Stimulated activated naive CD8-positive, alpha-beta T cell treated with anti-CD3 and anti-CD28 coated beads, Interleukin-15, Interleukin-2, amounts not matched to agents 100 ng/mL and 50 ng/mL, for 24 hours (primary cell): ENCODE results near the gene RAB15.

Experiments
- H3K27ac Mint-ChIP-seq: one replicate; pipeline ENCODE4 v1.8.0; 2021; ENCODE audit warnings: mild to moderate bottlenecking, mixed read lengths
- H3K27me3 Mint-ChIP-seq: one replicate; pipeline ENCODE4 v1.8.0; 2021; ENCODE audit warnings: mixed read lengths
- H3K36me3 Mint-ChIP-seq: one replicate; pipeline ENCODE4 v1.8.0; 2021; ENCODE audit warnings: low read depth, mixed read lengths
- H3K4me1 Mint-ChIP-seq: one replicate; pipeline ENCODE4 v1.8.0; 2021; ENCODE audit warnings: low read depth, mixed read lengths
- H3K4me3 Mint-ChIP-seq: one replicate; pipeline ENCODE4 v1.8.0; 2021; ENCODE audit warnings: mild to moderate bottlenecking, mixed read lengths
- H3K9me3 Mint-ChIP-seq: one replicate; pipeline ENCODE4 v1.8.0; 2021; ENCODE audit warnings: mixed read lengths

The RAB15 gene

GRCh38 chr14:64971491-64971942, 619 bp downstream of the RAB15 start:
- Mint-ChIP-seq H3K9me3 (no peaks in the 10 kb centered on the region), H3K4me3 (peak overlapping the region; percentile 66), H3K4me1 (peaks cover 9% of the 10 kb centered on the region), H3K27ac (no peak overlapping the region), H3K27me3 (no peaks in the 10 kb centered on the region), H3K36me3 (no peaks in the 10 kb centered on the region)

DNA sequence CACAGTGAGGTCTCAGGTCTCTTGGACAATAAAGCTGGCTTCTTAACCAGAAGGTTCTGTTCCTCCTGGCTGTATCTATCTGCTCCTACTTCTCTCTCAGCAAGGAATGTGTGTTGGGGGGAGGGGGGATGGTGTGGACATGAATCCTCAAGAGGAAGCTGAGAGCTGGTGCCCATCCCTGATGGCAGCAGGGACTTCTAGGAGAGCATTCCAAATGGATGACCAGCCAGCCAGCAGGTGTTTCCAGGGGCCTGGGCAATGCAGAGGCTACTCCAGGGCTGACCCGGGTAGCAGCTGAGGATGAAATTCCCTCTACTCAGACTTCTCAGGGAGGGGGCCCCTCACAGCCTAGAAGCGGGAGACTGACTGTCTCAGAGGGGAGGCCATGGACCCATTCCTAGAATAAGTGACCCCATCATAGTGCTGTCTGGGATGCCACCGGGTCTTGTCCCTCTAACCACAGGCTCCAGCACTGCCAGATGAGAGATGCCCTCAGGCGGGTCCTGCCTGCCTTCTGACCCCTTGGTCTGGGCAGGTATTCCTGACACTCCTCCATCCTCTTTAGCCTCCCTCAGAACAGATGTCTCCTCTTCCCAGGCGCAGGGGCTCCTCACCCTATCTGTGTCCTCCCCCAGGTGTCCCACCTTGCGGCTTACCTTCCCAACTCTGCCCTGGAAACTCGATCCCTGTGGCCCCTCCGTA, 1.2 kb downstream of the RAB15 start:
- H3K4me1 Mint-ChIP-seq, result peaks cover 9% of the 10 kb centered on the region
- no peaks in the 10 kb centered on the region for H3K9me3 Mint-ChIP-seq
- H3K27me3 Mint-ChIP-seq, result no peaks in the 10 kb centered on the region
- no peaks in the 10 kb centered on the region for H3K36me3 Mint-ChIP-seq
- peak overlapping the region; percentile 66 for H3K4me3 Mint-ChIP-seq
- no peak overlapping the region for H3K27ac Mint-ChIP-seq

DNA sequence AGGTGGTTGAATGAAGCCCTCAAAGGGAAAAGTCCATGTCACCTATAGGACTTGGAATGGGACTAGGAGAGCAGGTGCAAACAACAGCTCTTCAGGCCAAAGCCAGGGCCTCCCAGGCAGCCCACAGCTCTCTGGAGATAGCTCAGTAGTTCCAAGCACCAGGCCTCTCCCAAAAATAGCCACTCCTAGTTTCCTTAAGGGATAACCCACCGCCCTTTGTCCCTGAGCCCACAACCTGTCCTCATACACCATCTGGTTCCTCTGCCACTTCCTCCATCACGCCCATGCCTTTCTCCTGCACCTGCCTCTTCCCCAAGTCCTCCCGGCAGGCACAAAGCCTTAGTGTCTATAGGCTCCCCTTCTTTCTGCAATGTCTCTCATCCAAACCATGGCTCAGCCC, 2.1 kb downstream of the RAB15 start:
- Mint-ChIP-seq H3K27me3 (no peaks in the 10 kb centered on the region), H3K4me1 (peaks cover 9% of the 10 kb centered on the region), H3K27ac (no peak overlapping the region), H3K36me3 (no peaks in the 10 kb centered on the region), H3K4me3 (no peak overlapping the region), H3K9me3 (no peaks in the 10 kb centered on the region)

- Mint-ChIP-seq H3K9me3 (no peaks in the 10 kb centered on the region), H3K27me3 (no peaks in the 10 kb centered on the region), H3K4me1 (peaks cover 9% of the 10 kb centered on the region), H3K4me3 (no peak overlapping the region), H3K36me3 (no peaks in the 10 kb centered on the region), H3K27ac (no peak overlapping the region)
Measured at GRCh38 chr14:64968651-64969050, 3.5 kb downstream of the RAB15 start.

DNA sequence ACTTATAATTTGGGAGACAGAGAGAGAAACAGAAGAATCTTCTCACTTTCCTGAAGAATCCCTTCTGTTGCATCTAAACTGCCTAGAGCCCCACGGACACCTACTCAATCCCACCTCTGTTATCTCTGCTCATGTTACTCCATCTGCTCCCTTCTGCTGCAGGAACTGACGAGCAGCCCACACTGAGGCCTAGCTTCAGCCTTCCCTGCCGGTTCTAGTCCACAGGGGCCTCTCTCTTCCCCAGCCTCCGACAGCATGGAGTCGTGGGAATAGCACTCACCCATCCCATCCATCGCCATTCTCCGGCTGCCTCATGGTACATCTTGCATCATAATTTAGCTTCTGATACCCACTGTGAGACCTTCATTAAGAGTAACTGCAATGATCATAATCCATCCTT, 4.0 kb downstream of the RAB15 start:
- H3K27ac Mint-ChIP-seq, result no peak overlapping the region
- no peaks in the 10 kb centered on the region for H3K36me3 Mint-ChIP-seq
- H3K27me3 Mint-ChIP-seq, result no peaks in the 10 kb centered on the region
- H3K4me1 Mint-ChIP-seq, result peaks cover 9% of the 10 kb centered on the region
- no peak overlapping the region for H3K4me3 Mint-ChIP-seq
- no peaks in the 10 kb centered on the region for H3K9me3 Mint-ChIP-seq

GRCh38 chr14:64966976-64967375, 5.2 kb downstream of the RAB15 start:
- no peaks in the 10 kb centered on the region for H3K9me3 Mint-ChIP-seq
- peaks cover 3% of the 10 kb centered on the region for H3K4me1 Mint-ChIP-seq
- no peaks in the 10 kb centered on the region for H3K36me3 Mint-ChIP-seq
- no peak overlapping the region for H3K27ac Mint-ChIP-seq
- no peak overlapping the region for H3K4me3 Mint-ChIP-seq
- no peaks in the 10 kb centered on the region for H3K27me3 Mint-ChIP-seq

- Mint-ChIP-seq H3K27me3 (no peaks in the 10 kb centered on the region), H3K4me3 (no peak overlapping the region), H3K36me3 (no peaks in the 10 kb centered on the region), H3K9me3 (no peaks in the 10 kb centered on the region), H3K4me1 (no peaks in the 10 kb centered on the region), H3K27ac (no peak overlapping the region)
Measured at GRCh38 chr14:64965356-64966000, 6.7 kb downstream of the RAB15 start.

GRCh38 chr14:64963611-64964010, 8.5 kb downstream of the RAB15 start:
- H3K27me3 Mint-ChIP-seq, result no peaks in the 10 kb centered on the region

GRCh38 chr14:64960762-64961276, 11.3 kb downstream of the RAB15 start:
- Mint-ChIP-seq H3K9me3 (no peaks in the 10 kb centered on the region), H3K27ac (no peak overlapping the region), H3K4me1 (no peaks in the 10 kb centered on the region), H3K36me3 (no peaks in the 10 kb centered on the region), H3K4me3 (no peak overlapping the region), H3K27me3 (no peaks in the 10 kb centered on the region)

More at GRCh38 chr14:64963611-64964010, 8.5 kb downstream of the RAB15 start:
- H3K36me3 Mint-ChIP-seq, result no peaks in the 10 kb centered on the region
- H3K4me1 Mint-ChIP-seq, result no peaks in the 10 kb centered on the region
- no peaks in the 10 kb centered on the region for H3K9me3 Mint-ChIP-seq
- H3K27ac Mint-ChIP-seq, result no peak overlapping the region
- H3K4me3 Mint-ChIP-seq, result no peak overlapping the region

DNA sequence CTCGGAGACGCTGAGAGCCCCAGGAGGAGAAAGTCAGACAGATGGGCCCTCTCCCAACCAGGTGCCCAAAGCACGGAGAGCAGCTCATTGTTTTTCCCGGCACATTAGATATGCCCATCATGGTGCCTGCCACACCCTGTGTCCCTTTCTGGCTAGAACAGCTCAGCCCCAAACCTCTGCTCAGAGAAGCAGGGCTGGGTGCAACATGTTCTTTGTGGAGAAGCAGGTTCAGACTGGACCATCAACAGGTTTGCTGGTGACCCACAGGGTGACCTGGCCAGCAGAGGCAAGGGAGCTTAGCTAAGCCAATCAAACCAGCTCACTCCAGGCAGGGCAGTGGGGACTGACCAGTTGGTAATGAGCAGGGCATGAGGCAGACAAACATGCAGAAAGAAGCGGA, 13.4 kb downstream of the RAB15 start:
- peaks cover 7% of the 10 kb centered on the region for H3K36me3 Mint-ChIP-seq
- H3K9me3 Mint-ChIP-seq, result no peaks in the 10 kb centered on the region
- no peaks in the 10 kb centered on the region for H3K27me3 Mint-ChIP-seq
- H3K4me3 Mint-ChIP-seq, result no peak overlapping the region
- H3K4me1 Mint-ChIP-seq, result no peaks in the 10 kb centered on the region
- H3K27ac Mint-ChIP-seq, result no peak overlapping the region

DNA sequence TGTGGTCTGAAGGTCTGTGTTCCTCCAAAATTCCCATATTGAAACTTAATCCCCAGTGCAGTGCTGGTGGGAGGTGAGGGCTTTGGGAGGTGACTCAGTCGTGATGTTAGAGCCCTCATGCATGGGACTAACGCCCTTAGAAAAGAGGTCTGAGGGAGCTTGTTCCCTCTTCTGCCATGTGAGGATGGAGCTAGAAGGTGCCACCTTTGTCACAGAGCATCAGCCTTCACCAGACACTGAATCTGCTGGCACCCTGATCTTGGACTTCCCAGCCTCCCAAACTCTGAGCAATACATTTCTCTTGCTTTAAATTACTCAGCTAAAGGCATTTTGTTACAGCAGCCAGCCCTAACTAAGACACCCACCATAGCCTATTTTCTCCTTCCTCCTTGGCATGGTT, 13.9 kb downstream of the RAB15 start:
- Mint-ChIP-seq H3K4me3 (no peak overlapping the region), H3K27ac (no peak overlapping the region)

GRCh38 chr14:64956697-64957406, 15.3 kb downstream of the RAB15 start:
- Mint-ChIP-seq H3K9me3 (no peaks in the 10 kb centered on the region), H3K4me1 (peaks cover 9% of the 10 kb centered on the region), H3K36me3 (peaks cover 7% of the 10 kb centered on the region), H3K27ac (no peak overlapping the region), H3K27me3 (no peaks in the 10 kb centered on the region), H3K4me3 (no peak overlapping the region)

More for the DNA sequence above, 13.9 kb downstream of the RAB15 start:
- Mint-ChIP-seq H3K4me1 (no peaks in the 10 kb centered on the region), H3K36me3 (peaks cover 7% of the 10 kb centered on the region), H3K9me3 (no peaks in the 10 kb centered on the region), H3K27me3 (no peaks in the 10 kb centered on the region)

GRCh38 chr14:64955297-64955696, 16.8 kb downstream of the RAB15 start:
- Mint-ChIP-seq H3K27ac (no peak overlapping the region), H3K9me3 (no peaks in the 10 kb centered on the region), H3K4me1 (peaks cover 9% of the 10 kb centered on the region), H3K36me3 (peaks cover 7% of the 10 kb centered on the region), H3K27me3 (no peaks in the 10 kb centered on the region), H3K4me3 (no peak overlapping the region)

DNA sequence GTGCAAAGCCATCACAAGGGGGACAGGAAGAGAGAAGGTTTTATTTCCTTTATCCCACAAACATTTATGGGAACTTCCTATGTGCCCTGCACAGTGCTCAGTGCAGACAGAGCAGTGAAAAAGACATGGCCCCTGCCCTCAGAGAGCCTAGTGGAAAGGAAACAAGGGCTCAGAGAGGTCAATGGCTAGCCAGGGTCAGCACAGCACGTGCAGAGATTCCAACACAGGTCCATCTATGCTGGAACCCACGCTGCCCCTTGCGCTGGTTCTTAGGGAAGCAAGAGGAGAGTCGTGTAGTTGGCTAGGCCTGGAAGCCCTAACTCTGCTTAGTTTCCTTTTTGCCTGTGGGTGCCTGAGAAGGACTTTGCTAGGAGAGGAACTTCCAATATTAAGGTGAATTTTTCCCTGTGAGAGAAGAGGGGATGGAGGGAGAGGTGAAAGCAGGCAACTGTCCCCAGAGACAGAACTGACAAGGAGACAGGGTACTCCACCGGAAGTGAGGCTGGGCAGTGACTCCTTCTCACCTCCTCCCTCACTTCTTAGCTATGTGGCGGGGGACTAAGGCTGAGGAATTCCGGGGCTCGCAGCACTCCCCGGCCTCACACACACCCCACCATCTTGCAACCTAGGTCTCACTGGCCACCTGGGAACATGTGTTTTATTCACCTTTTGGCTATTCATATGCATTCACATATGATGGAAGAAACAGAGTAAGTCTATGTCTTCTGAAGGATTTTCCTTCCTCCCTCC, 17.5 kb downstream of the RAB15 start:
- H3K27ac Mint-ChIP-seq, result no peak overlapping the region
- H3K9me3 Mint-ChIP-seq, result no peaks in the 10 kb centered on the region
- no peak overlapping the region for H3K4me3 Mint-ChIP-seq
- no peaks in the 10 kb centered on the region for H3K27me3 Mint-ChIP-seq
- peaks cover 9% of the 10 kb centered on the region for H3K4me1 Mint-ChIP-seq
- peaks cover 9% of the 10 kb centered on the region for H3K36me3 Mint-ChIP-seq
